ENCODE measurements around the gene OTULIN.
A peak's percentile ranks its signal among the peaks of the same experiment; 100 is the strongest.

The OTULIN gene

DNA sequence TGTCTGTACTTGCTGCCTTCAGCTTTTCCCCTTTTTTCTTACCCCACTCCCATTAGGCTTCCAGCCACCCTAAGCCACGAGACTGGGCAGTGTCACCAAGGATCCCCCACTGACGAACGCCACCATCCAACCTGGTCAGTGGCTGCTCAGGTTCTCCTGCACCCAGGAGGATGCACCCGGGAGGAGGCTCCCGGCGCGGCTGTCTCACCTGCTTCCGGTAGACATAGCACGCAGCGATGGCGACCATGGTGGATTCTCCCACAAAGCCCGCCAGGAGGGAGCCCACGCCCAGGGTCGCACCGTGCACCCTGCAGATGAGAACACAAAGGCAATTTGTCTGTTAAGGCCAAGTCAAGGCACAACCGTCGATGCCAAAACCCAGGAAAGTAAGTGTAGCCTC, 48.1 kb downstream of the OTULIN start:
- Mint-ChIP-seq H3K36me3 (peaks cover 39% of the 10 kb centered on the region), H3K4me1 (peaks cover 3% of the 10 kb centered on the region), H3K4me3 (no peak overlapping the region), H3K27me3 (no peaks in the 10 kb centered on the region), H3K9me3 (no peaks in the 10 kb centered on the region), H3K27ac (no peak overlapping the region)
- ATAC-seq (ENCODE audit: low read depth) (no peak), DNase-seq (ENCODE audit: low spot score in 2 of 2) (no peak)

DNA sequence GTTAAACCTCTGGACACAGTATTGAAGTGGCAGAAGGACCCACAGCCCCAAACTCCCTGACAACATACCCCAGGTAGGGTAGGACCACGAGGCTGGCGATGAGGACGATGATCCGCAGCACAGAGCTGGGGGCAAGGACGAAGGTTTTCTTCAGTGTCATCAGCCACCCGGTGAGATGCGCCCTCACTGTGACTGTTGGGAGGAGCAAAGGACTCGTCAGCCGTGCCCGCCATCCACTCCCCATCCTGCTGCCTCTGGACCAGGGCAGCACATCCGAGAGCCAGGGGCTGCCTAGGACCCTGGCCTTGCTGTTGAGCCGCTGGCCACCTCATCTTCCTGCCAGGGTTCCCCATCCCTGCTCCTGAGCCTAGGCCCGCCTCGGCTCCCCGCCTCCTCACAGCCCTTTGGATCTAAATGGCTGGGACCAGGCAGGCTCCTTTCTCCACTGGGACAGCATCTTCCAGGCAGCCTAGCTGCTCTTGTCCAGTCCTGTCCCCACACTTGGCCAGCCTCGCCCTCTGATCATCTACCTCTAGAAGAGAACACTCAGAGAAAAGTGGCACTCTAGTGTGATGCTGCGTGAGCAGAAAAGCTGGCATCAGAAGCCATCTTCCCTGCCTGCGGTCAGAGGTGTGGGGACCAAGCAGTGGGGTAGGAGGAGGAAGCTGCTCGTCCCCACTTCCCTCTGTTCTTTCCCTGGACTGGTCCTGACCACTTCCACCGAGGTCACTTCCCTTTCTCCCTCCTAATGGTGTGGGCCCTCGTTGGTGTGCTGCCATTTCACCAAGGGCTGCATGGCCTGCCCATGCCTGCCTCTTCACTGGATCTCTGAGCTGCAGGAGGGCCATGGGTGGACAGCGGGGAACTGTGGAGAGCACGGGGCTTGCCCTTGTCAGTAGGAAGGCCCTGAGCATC, 49.2 kb downstream of the OTULIN start:
- Mint-ChIP-seq H3K4me3 (no peak overlapping the region), H3K27me3 (no peaks in the 10 kb centered on the region), H3K9me3 (no peaks in the 10 kb centered on the region), H3K27ac (peak overlapping the region; percentile 48), H3K36me3 (peaks cover 39% of the 10 kb centered on the region), H3K4me1 (peaks cover 3% of the 10 kb centered on the region)
- ATAC-seq (ENCODE audit: low read depth) = no peak
- DNase-seq (ENCODE audit: low spot score in 2 of 2) = no peak

DNA sequence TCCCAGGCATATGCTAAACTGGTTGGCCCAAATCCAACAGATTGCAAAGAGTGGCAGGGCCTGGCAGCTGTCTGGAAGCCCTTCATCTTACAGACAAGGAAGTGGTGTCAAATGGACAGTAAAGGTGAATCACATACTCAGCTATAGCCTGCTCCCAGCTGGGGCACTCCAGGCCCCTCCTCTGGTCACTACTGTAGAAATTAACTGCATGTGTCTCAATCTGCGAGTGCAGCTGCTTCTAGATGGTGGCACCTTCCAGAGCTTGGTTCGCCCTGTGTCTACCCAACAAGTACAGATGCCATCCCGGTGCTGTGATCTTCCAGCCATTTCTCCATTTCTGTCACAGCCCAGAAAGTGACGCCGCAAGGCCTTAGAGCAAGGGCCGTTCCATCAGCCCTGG, 50.2 kb downstream of the OTULIN start:
- H3K4me3 Mint-ChIP-seq = no peak overlapping the region
- no peaks in the 10 kb centered on the region for H3K27me3 Mint-ChIP-seq
- no peaks in the 10 kb centered on the region for H3K9me3 Mint-ChIP-seq
- H3K36me3 Mint-ChIP-seq = peaks cover 36% of the 10 kb centered on the region
- no peak for ATAC-seq (ENCODE audit: low read depth)
- H3K4me1 Mint-ChIP-seq = peaks cover 3% of the 10 kb centered on the region
- H3K27ac Mint-ChIP-seq = no peak overlapping the region
- DNase-seq (ENCODE audit: low spot score in 2 of 2) = no peak

DNA sequence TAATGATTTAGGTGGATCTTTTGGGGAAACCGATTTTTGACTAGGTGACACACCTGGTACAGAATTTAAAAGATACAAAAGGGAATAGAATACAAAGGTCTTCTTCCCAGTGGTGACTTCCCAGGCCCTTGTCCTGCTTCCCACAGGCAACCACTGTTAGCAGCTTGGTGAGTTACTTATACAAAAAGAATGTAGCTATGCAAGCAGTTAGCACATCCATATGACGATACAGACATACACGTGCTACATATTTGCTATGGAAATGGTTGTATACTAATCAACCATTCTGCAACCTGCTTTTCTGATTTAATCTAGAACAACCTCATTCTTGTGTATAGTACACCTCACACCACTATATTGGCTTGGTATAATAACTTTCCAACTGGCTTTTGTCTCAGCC, 51.0 kb downstream of the OTULIN start:
- no peaks in the 10 kb centered on the region for H3K9me3 Mint-ChIP-seq
- peaks cover 3% of the 10 kb centered on the region for H3K4me1 Mint-ChIP-seq
- H3K27ac Mint-ChIP-seq = no peak overlapping the region
- peaks cover 34% of the 10 kb centered on the region for H3K36me3 Mint-ChIP-seq
- no peaks in the 10 kb centered on the region for H3K27me3 Mint-ChIP-seq
- no peak overlapping the region for H3K4me3 Mint-ChIP-seq
- ATAC-seq (ENCODE audit: low read depth) (no peak), DNase-seq (ENCODE audit: low spot score in 2 of 2) (no peak)

DNA sequence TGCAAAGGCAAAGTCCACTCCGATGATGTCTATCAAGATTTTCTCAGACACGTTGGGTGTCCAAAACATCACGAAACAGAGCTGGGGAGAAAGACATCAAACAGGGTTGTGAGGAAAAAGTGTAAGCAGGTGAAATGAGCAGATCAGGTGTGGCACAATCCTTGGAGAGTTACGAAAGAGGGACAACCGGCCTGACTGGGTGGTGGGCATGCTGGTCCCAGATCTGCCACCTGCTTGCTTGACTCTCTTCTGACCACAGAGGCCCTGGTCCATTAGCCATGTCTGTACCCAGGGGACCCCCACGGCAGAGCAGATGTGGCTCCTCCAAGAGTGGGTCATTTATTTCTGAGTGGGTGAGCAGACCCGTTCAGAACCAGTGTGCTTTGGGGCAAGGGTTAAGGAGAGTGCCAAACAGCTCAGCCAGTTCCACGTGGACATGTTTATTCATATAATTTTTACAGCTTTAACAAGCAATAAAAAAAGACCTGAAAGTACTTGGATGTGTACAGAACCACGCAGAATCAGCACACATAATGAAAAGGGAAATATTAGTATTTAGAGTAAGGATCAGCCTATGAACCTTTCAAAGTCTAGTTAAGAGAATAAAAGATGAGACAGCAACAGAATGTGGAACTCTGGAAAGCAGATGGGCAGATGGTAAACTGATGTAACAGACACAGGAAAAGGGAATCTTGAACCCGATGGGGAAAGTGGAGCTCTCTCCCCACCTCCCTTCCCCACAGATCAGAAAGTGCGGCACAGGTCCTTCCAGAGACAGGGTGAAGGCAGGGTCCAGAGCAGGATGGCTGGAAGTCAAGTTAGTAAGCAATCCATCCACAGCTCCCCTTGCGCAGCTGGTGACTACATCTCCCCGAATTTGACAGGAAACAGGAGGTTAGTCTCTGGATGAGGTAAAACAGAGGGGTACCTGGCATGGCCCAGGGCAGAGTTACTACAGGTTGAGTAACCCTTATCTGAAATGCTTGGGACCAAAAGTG, 52.5 kb downstream of the OTULIN start:
- no peaks in the 10 kb centered on the region for H3K4me1 Mint-ChIP-seq
- no peaks in the 10 kb centered on the region for H3K9me3 Mint-ChIP-seq
- ATAC-seq (ENCODE audit: low read depth) (no peak), DNase-seq (ENCODE audit: low spot score in 2 of 2) (no peak)
- peak overlapping the region; percentile 26 for H3K27ac Mint-ChIP-seq
- H3K4me3 Mint-ChIP-seq = no peak overlapping the region
- H3K36me3 Mint-ChIP-seq = peaks cover 27% of the 10 kb centered on the region
- no peaks in the 10 kb centered on the region for H3K27me3 Mint-ChIP-seq

DNA sequence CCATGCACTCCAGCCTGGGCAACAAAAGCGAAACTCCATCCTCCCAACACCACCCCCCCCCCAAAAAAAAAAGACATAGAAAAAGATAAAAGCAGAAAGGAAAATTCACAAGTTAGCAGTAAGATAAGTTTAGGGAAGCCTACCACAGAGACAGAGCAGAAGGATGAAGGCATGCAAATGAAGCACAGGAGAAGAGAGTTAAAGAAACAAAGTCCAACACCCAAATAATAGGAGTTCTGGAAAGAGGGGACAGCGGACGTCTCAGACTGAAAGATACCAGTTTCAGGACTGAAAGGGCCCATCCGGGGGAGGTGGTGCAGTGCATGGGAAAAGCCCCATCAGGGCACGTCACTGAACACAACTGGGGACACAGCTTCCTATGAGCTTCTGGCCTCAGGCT, 54.3 kb downstream of the OTULIN start:
- no peak overlapping the region for H3K27ac Mint-ChIP-seq
- DNase-seq (ENCODE audit: low spot score in 2 of 2) = no peak
- H3K36me3 Mint-ChIP-seq = peaks cover 18% of the 10 kb centered on the region
- ATAC-seq (ENCODE audit: low read depth) = no peak
- H3K9me3 Mint-ChIP-seq = no peaks in the 10 kb centered on the region
- H3K27me3 Mint-ChIP-seq = no peaks in the 10 kb centered on the region
- H3K4me1 Mint-ChIP-seq = peaks cover 2% of the 10 kb centered on the region
- H3K4me3 Mint-ChIP-seq = no peak overlapping the region

DNA sequence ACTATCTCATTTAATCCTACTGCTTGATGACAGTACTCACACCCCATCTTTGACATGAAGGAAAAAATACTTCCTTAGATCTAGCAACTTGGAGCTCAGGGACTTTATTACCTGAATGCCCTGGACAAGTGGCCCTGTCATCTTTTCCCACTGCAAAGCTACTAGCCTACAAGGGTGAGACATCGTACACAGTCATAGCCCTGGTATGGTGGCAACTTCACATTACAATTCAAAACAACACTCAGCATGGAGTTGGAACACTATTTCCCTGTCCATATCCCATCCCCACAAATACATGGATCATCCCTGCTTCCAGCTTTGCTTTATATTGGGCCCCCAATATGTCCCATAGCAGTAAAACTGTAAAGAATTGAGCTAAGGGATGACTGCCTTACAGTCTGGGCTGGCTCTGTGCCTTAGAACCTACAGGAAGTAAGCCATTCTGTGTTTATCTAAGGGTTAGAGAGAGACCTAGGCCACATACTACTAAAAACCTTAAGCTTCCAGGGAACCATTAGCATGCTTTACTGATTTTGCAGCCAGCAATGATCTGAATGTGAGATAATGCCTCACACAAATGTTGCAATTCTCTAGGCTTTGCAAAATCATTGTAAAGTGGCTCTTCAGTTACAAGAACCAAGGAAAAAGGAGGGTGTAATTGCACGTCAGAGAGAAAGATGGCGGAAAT, 55.9 kb downstream of the OTULIN start:
- Mint-ChIP-seq H3K9me3 (no peaks in the 10 kb centered on the region), H3K4me1 (peaks cover 2% of the 10 kb centered on the region), H3K4me3 (no peak overlapping the region), H3K27me3 (no peaks in the 10 kb centered on the region), H3K27ac (no peak overlapping the region), H3K36me3 (peaks cover 11% of the 10 kb centered on the region)
- ATAC-seq (ENCODE audit: low read depth) (no peak), DNase-seq (ENCODE audit: low spot score in 2 of 2) (no peak)

DNA sequence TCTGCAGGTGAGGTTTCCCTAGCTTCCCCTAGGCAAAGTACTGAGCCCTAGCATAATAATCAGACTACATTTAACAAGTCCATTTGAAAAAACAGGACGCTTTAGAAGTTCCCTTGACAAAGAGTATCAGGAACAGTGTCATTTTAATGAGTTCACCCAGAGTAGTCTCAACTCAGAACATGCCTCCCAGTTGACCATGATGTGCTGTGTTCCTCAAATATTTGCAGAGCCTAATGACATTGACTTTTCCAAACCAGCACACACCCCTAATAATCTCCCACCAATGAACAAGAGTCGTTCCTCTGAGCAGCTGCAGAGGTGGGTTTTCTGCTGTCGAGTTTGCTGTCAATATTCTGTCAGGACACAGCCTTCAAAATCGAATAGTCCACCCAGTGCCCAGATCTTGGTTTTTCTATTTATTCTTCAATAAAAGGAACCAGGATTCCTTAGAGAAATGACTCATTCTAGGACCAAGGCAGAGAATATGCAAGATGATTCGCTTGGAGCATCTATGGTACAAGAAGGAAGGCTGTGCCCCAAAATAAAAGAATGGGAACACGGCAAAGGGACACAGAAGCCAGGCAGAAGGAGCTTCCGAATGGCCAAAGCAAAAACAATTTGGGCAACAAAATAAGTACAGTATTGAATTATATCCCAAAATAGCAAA, 57.6 kb downstream of the OTULIN start:
- Mint-ChIP-seq H3K27ac (no peak overlapping the region), H3K9me3 (no peaks in the 10 kb centered on the region), H3K4me1 (peaks cover 2% of the 10 kb centered on the region), H3K36me3 (peaks cover 5% of the 10 kb centered on the region), H3K4me3 (no peak overlapping the region), H3K27me3 (no peaks in the 10 kb centered on the region)
- no peak for DNase-seq (ENCODE audit: low spot score in 2 of 2)
- ATAC-seq (ENCODE audit: low read depth) = no peak

DNA sequence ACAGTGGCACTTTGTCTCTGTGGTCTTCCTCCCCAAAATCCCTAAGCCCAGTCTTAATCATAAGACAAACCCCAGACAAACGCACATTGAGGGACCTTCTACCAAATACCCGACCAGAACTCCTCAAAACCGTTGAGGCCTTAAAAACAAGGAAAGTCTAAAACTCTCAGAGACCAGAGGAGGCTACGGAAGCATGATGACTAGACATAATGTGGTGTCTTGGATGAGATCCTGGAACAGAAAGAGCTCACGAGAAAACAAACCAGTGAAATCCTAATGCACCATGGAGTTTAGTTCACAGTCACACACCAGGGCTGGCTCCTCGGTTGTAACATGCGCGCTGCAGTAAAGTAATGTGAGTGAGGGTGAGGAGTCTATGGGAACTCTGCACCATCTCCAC, 58.4 kb downstream of the OTULIN start:
- H3K9me3 Mint-ChIP-seq = no peaks in the 10 kb centered on the region
- peaks cover 3% of the 10 kb centered on the region for H3K36me3 Mint-ChIP-seq
- DNase-seq (ENCODE audit: low spot score in 2 of 2) (no peak), ATAC-seq (ENCODE audit: low read depth) (no peak)
- peaks cover 2% of the 10 kb centered on the region for H3K4me1 Mint-ChIP-seq
- no peak overlapping the region for H3K27ac Mint-ChIP-seq
- H3K27me3 Mint-ChIP-seq = no peaks in the 10 kb centered on the region
- no peak overlapping the region for H3K4me3 Mint-ChIP-seq

DNA sequence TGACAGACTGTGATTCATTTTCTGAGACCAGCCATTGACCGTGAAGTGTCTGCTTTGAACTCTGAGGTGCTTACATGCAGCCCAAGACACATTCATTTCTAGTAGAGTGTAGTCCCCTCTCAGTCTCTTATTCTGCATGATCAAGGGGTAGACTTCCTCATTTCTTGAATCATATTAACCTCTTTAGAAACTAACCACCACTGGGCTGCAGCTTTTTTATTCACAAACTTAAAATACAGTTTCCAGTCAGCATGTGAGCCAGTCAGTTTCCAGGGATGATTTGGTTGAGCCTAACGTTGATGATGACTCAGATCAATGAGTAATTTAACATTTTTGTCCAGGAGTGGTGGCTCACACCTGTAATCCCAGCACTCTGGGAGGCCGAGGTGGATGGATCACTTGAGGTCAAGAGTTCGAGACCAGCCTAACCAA, 59.2 kb downstream of the OTULIN start:
- no peaks in the 10 kb centered on the region for H3K9me3 Mint-ChIP-seq
- peak; percentile 44 for ATAC-seq (ENCODE audit: low read depth)

DNA sequence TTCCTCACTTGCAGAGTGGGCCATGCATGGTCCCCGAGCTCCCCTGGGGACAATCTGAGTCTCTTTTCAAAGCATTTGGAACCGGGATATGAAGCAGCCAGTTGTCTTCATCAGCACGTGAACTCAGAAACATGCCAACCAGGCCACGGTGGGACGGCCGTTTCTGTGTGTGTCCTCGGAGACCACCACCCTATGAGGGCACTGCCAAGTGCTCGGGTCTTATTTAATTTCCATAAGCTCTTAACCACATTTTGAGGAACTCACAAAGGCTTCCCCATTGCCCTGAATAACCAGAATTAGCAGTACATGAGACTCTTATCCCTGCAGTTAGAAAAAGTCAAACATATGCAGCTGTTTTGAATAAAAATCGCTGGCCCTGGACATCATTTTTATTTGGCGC, 60.1 kb downstream of the OTULIN start:
- H3K4me3 Mint-ChIP-seq = no peak overlapping the region
- ATAC-seq (ENCODE audit: low read depth) (peak; percentile 51), DNase-seq (ENCODE audit: low spot score in 2 of 2) (no peak)
- peaks cover 2% of the 10 kb centered on the region for H3K4me1 Mint-ChIP-seq
- H3K27me3 Mint-ChIP-seq = no peaks in the 10 kb centered on the region
- H3K36me3 Mint-ChIP-seq = peaks cover 3% of the 10 kb centered on the region
- no peak overlapping the region for H3K27ac Mint-ChIP-seq
- no peaks in the 10 kb centered on the region for H3K9me3 Mint-ChIP-seq

More for the DNA sequence above, 59.2 kb downstream of the OTULIN start:
- Mint-ChIP-seq H3K4me1 (peaks cover 2% of the 10 kb centered on the region), H3K27me3 (no peaks in the 10 kb centered on the region), H3K36me3 (peaks cover 3% of the 10 kb centered on the region), H3K4me3 (no peak overlapping the region), H3K27ac (no peak overlapping the region)
- DNase-seq (ENCODE audit: low spot score in 2 of 2) = no peak

DNA sequence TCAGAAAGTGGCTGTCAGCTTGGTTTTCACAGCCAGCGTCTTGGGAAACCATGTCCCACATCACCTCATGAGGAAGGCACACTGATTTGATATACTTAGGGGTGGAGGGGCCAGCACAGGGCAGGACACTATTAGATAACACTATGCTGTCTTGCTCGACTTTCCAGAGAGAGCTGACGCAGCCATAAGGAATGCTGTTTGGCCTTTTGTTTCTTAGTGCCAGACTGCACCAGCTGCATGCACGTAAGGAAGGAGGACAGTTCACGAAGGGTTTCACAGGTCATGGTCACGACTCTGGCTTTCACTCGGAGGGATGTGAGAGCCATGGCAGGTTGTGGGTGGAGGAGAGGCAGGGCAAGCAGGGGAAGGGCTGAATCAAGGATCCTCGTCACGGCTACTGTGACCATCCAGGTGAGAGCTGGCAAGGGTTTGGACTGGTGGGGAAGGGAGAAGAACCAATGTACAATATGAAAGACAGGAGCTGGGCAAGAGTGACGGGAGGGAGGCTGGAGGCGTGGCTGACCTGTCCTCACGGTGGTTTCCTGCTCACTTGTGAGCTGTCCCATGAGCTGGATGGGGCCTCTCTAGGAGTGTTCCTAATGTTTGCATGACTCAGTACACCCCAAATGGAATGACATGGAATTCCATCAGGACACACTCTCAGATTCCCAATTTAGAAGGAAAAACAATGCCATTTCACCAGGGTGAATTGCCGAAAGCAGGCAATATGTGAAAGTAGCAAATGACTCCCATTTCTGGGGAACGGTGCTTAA, 61.7 kb downstream of the OTULIN start:
- no peak overlapping the region for H3K4me3 Mint-ChIP-seq
- H3K27ac Mint-ChIP-seq = no peak overlapping the region
- no peak for ATAC-seq (ENCODE audit: low read depth)
- peaks cover 2% of the 10 kb centered on the region for H3K4me1 Mint-ChIP-seq
- no peaks in the 10 kb centered on the region for H3K9me3 Mint-ChIP-seq
- no peak for DNase-seq (ENCODE audit: low spot score in 2 of 2)
- H3K36me3 Mint-ChIP-seq = peaks cover 4% of the 10 kb centered on the region
- no peaks in the 10 kb centered on the region for H3K27me3 Mint-ChIP-seq

DNA sequence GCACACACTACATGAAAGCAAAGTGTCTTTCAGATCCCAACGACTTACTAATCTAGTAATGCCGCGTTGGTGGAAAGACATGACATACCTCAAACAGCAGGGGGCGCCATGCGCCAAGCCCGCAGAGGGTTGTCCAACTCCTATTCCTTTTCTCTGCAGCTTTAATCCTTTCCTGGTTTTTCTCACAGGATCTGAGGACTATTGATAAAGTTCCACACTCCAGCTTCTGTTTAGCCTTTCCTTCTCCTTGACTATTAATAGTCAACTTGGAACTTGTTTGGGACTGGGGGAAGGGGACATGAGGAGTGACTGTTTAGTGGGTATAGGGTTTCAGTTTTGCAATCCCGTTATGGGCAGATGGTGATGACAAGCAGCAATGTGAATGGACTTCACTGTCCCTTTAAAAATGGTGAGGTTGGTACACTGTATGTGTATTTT, 62.9 kb downstream of the OTULIN start:
- Mint-ChIP-seq H3K36me3 (peaks cover 4% of the 10 kb centered on the region), H3K27ac (no peak overlapping the region), H3K9me3 (no peaks in the 10 kb centered on the region), H3K4me3 (no peak overlapping the region), H3K27me3 (no peaks in the 10 kb centered on the region), H3K4me1 (peaks cover 2% of the 10 kb centered on the region)
- peak; percentile 72 for ATAC-seq (ENCODE audit: low read depth)
- peak; percentile 65 to 71 for DNase-seq (ENCODE audit: low spot score in 2 of 2)

Measured in memory B cell (primary cell).